GM18498 (cell line): Measurements from ENCODE around the gene ATOH8.

ENCODE experiments used
- ATAC-seq: cut with Tn5 transposase; IDR thresholded peaks from one replicate; pipeline ENCODE4 v1.9.1; 2021; ENCODE audit warnings: mild to moderate bottlenecking, moderate library complexity; ENCODE audit not compliant: unreplicated experiment

ATOH8 gene

GRCh38 chr2:85784474-85784986 lies 30.7 kb downstream of the ATOH8 start:
- ATAC-seq = no peak

GRCh38 chr2:85785027-85785822 lies 31.4 kb downstream of the ATOH8 start:
- no peak for ATAC-seq

- no peak for ATAC-seq
These were observed 32.1 kb downstream of the ATOH8 start for GRCh38 chr2:85785871-85786270.

DNA sequence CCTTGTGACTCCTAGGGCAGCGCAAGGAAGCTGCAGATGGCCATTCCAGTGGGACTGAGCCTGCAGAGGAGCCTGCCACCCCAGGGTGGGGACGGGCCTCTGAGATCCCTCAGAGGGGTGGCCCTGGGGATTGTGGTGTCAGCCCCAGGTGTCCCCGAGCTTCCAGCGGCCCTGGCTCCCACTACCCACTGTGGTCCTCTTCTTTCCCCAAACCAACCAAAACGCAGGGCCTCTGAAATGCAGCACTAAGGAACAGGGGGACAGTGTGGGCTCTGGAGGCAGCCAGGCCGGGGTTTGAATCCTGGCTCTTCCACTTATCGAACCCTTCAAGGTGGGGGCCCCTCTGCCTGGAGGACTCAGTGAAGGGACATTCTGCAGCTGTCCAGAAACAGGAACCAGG lies 32.7 kb downstream of the ATOH8 start:
- ATAC-seq = no peak

GRCh38 chr2:85786865-85787264 lies 33.1 kb downstream of the ATOH8 start:
- no peak for ATAC-seq

DNA sequence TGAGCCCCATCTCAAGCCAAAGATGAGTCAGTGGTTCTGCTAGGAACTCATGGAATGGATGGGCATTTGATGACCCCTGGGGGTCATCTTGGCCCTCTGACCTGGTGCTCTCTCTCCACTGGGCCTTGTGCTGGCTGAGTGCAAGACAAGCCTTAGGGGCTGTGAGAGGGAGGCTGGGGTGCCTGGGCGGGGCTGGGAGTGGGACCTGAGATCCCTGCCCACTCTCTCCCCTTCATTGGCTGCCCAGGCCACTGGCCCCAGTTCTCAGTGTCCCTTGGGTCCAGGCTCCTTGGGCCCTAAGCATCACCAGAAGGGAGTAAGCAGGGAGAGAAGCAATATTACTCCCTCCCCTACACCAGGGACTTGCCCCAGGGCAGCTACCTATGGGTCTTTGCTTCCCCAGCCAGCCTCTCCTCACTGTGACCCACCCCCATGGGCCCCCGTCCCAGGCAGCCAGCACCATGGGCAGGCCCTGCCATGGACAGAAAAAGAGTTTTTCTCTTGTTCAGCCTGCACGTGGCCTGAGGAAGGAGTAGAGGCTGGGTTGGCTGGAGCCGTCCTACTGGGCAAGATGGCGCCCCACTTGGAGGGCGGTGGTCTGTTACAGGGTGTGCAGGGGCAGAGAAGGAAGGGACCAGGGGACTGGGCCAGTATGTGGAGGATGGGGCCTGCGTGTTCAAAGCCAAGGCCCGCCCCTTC lies 33.6 kb downstream of the ATOH8 start:
- no peak for ATAC-seq

GRCh38 chr2:85787981-85788340 lies 34.2 kb downstream of the ATOH8 start:
- ATAC-seq = no peak

DNA sequence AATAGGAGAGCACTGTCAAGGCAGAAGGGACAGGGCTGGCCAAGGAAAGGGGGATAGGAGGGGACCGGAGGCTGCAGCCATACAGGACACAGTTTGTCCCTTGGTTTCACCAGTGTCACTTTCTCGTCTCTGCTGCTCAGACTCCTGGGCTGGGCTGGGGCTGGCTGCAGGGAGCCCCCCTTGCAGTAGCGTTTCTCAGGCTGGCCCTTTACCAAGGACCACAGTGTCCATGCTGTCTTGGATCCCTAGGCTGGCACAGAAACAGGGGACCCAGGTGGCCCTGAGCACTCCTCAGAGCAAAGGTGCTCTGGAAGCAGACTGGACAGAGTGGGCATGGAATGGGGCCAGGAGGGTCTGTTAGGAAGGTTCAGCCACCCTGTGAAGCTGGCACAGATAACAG lies 34.8 kb downstream of the ATOH8 start:
- ATAC-seq = no peak

DNA sequence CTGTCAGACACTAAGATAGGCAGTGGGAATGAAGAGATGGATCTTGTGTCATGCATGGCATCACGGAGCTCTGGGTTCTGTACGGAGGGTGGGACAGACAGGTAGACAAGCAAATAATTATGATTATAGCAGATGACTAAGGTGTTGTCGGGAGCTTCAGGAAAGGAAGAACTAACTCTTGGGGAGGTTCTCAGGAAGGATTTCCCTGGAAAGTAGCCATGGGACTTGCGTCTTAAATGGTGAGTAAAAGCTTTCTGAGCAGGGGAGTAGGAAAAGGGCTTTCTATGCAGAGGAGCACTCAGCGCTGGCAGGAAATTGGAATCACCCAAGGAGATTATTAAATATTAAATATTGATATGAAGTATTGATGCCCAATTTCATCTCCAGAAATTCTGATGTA lies 35.5 kb downstream of the ATOH8 start:
- no peak for ATAC-seq

GRCh38 chr2:85790032-85790431 lies 36.2 kb downstream of the ATOH8 start:
- no peak for ATAC-seq

GRCh38 chr2:85790499-85791188 lies 36.9 kb downstream of the ATOH8 start:
- no peak for ATAC-seq

DNA sequence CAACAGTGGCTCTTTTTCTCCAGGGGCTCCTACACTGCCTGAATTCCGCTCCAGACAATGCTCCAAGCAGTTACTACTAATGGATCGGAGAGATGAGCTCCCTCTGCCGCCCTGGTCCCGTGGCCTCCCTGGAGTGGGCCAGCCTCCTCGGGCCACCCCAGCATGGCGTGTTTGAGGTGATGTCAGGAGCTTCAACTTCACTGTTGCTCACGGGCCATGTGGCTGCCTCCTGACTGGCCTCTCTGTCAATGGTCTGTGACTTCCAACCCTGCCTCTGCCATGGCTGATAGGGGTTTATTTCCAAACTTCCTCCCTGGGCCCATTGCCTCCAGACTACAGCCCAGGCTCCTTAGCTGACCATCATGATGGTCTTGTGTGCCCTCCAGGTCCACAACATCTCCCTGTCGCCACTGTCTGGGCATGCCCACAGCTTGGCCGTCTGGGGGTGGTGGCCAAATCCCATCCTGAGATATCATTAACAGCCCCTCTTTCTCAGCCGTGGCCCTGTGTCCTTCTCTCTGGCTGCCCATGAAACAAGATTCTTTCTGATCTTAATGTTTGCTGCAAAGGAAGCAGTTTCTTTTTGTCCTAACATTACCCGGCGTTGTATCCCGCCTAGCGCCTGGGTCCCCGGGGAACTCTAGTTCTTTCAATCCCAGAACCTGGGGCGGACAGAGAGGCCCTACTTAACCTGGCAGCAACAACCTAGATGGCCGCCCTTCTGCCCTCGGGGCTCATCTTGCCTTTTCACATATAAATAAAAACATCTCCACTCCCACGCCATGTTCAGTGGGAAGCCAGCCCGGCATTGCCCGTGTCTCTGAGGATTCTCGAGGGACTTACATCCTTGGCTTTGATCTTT lies 38.1 kb downstream of the ATOH8 start:
- ATAC-seq = no peak

GRCh38 chr2:85792783-85793441 lies 39.1 kb downstream of the ATOH8 start:
- no peak for ATAC-seq

GRCh38 chr2:85793584-85793983 lies 39.8 kb downstream of the ATOH8 start:
- ATAC-seq = no peak

GRCh38 chr2:85794038-85794441 lies 40.2 kb downstream of the ATOH8 start:
- no peak for ATAC-seq

GRCh38 chr2:85794491-85795121 lies 40.8 kb downstream of the ATOH8 start:
- no peak for ATAC-seq

GRCh38 chr2:85795331-85796045 lies 41.7 kb downstream of the ATOH8 start:
- no peak for ATAC-seq

DNA sequence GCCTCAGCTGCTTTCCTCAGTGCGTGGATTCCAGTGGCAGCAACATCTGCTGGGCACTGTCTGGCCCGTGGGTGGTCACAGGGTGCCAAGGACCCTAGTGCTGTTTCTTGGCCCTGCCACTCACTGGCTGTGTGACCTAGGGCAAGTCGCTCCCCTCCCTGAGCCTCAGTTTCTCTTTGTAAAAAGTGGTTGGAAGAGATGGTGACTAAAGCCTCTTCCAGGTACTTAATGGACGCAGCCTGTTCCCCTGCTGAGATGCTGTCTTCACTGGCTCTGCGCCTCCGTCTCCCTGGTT lies 42.2 kb downstream of the ATOH8 start:
- no peak for ATAC-seq
